Caki2 (cell line): ENCODE data around the gene TIGIT. TPM values are rescaled to one million over a fixed set of nuclear protein-coding genes. Genes with fewer than 3 reads are reported as not detected.

Experiments
- DNase-seq: peaks from one replicate; pipeline ENCODE4 v3.0.0-alpha.2; 2015; ENCODE audit warnings: low read depth
- in situ Hi-C: cut with HindIII; loops from 2 replicates; pipeline ENCODE4 v1.10.0; 2016; ENCODE audit warnings: low sequenced_read_pairs, low pct_unique_long_range_greater_than_20kb, mixed read lengths
- total RNA-seq: library from RNA; depleted of rRNA; stranded (reverse); fragments of >200 nt; shearing (Covaris generic); gene quantifications from 2 replicates; pipeline ENCODE4 v1.2.3, GENCODE V29; 2014; ENCODE audit warnings: low replicate concordance; rRNA removed

TIGIT gene
- total RNA-seq, 1 experiment from 2014 or later, result not detected

DNA sequence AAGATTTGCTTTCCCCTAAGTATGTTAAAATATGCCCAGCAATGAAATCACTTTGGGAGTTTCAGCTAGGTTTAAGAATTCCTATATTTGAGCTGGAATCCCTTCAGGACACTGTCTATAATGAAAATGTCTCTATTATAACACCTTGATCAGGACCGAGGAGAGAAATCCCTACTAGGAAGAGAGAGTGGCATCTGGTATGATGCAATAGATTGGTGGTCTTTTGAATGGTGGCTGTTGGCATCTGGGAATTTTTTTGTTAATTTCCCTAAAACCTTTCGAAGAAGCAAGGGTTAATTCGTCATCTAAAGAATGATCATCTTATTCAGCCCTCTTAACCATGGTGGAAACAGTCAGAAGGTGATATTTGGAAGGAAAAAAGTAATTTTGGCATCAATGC, 43.0 kb downstream of the TIGIT start:
- in situ Hi-C loops, result no loop called here
- DNase-seq, result no peak

DNA sequence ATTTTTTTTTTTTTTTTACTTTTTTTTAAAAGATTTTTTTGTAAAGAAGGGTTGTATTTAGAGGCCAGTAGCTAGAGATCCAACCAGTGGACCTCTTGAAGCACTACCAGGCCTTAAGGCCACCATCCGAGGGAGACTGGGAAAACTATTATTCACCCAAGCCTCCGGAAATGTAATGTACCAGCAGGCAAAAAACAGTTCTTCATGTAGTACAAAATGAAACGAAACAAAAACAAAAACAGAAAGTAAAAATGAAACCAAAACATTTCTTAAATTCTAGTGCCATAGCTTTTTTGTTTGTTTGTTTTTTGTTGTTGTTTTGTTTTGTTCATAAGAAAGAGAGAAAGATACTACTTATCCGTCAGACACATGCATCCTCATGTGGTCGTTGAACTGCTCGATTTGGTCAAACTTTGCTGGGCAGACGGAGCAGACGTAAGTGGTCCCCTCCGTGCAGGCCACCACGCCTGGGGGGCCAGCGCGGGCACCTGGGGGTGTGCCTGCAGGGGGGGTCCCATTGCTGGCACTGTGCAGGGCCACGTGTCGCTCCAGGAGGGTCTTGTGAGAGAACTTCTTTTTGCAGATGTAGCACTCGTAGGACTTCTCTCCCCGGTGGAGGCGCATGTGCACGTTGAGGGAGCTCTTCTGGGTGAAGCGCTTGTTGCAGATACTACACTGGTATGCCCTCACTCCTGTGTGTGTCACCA, 45.0 kb downstream of the TIGIT start:
- in situ Hi-C loops, result no loop called here
- DNase-seq, result no peak

DNA sequence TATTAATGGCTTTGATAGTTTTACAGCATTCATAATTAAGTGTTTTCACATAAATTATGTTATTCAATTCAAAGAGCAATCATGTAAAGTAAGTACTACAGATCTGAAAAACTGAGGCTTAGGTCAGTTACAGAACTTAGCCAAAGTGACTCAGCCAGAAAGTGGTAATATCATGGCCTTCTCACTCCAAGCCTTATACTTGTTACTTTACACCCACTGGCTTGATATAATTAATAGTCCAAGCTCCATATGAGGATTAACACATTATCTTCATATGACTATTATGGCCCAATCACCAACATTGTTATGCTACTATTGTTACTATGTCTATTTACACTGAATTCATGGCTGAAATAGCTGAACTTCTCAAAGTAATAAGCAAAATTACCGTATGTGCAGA, 50.7 kb downstream of the TIGIT start:
- no peak for DNase-seq
- in situ Hi-C loops, result no loop called here

DNA sequence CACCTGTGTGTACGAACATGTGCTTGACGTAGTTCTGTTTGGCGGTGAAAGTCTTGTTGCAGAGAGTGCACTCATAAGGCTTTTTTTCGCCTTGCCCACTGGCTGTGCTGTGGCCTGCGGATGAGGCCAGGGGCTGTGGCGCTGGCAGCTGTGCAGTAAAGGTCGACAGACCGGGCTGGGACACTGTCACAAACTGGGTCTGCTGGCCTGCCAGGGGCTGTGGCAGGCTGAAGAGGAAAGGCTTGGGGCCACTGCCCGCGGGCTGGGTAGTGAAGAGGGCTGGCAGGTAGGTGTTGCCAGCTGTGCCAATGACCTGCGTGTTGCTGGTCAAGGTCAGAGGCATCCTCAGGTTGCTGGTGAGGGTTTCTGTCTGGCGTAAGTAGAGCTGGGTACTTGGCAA, 56.4 kb downstream of the TIGIT start:
- in situ Hi-C loops, result no loop called here
- no peak for DNase-seq

DNA sequence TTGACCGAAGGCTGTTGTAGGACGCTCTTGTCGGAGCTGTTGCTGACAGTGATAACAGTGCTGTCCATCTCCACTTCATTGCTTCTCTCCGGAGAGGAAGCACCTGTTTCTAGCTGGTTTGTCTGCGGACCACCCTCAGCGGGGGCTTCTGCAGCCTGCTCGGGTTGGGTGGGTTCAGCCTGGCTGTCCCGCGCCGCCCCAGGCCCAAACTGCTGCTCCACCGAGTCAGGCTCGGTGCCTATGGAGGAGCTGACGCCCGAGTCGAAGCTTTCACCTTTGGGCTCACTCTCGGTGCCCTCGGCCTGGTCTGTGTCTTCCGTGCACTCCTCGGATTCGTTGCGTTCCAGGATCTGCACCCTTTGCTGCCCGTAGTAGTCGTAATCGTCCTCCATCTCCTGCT, 56.9 kb downstream of the TIGIT start:
- DNase-seq, result no peak
- in situ Hi-C loops, result no loop called here

DNA sequence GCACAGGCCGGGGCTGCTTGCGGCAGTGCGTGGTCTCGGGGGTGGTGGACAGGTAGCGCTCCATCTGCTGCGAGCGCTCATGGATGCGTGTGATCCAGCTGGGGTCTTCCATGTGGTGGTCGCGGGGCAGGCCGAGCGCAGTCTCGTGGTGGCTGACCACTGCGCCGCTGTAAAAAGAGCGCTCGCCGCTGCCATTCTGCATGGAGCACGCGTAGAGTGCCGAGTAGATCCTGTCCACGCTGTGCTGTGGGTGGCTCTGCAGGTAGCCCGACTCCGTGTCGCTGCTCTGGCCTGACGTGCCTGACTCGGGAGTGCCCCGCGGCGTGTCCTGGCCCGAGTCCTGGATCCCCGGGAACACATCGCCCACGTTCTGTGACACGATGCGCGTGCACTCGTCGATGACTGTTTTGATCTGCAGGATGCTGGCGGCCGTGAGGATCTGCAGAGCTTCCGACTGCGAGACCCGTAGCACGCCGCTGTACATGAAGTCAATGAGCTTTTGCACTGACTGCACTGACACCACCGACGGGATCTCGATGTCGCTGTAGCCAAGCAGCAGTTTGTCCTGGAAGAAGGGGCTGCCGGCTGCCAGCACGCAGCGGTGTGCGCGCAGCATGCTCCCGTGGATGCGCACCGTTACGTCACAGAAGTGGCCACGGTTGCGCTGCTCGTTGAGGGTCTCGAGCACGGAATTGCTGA, 57.4 kb downstream of the TIGIT start:
- no peak for DNase-seq
- in situ Hi-C loops, result no loop called here

DNA sequence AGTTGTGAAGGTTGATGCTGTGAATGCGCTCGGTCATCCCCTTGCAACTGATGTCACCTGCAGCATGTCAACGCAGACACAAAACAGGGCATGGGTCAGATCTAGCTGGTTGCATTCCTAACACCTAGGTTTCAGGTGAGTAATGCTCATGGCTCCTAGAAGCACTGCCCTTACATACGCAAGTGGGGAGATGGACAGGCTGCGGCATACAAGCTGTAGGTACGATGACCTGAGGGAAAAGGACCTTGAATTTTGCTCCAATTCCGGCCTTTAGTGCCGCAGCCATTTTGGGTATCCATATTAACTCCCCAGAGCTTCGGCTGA, 58.0 kb downstream of the TIGIT start:
- in situ Hi-C loops, result no loop called here
- no peak for DNase-seq

DNA sequence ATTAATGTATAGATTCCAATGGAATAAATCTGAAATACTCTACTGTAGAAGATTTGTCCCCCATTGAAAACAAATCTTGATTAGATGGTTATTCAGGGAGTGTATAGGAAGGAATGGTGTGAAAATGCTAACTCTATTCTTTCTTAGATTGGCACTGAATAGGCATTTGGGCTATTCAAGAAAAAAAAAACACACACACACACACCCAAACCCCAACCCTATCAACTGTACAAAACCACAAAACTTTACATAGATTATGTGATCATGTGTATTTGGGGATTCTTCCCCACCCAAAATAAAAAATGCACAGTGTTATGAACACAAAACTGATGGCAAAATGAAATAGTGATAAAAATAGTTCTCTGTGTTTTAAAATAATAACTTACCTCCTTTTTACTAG, 61.8 kb downstream of the TIGIT start:
- no peak for DNase-seq
- in situ Hi-C loops, result no loop called here

DNA sequence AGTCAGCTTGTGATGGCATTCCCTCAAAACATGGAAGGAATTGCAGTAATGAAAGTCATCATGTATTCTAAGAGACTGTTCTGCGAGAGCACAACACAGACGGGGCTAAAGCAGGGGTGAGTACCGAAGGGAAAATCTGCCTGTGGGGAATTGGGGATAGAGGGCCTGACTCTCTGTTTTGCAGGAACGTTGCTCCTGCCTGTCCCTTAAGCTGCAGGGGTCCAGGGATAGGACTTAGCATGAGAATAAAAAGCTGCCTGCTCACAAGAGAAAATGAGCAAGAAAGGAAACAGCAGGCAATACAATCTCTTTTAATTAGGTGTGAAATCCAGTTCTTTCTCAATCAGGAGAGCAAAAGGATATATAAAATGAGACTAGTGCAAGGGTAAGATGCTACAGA, 62.2 kb downstream of the TIGIT start:
- in situ Hi-C loops, result no loop called here
- DNase-seq, result no peak

DNA sequence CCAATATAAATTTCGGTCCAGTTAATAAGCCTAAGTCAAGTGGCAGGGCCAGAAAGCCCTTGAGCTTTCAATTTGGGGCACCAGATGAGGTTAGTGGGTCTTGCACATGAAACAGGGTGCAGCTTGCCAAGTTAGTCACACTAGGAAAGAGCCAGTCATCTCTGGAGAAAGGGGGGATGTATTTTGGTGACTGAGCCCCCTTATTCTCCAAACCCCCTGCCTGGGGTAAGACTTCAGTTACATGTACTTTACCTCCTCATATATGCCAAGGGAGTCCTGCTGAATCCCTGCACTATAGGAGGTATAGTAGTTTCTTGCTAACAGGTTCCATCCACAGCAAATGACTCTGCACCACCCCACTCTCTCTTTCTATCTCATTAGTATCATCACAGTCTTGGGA, 62.7 kb downstream of the TIGIT start:
- in situ Hi-C loops, result no loop called here

More for the DNA sequence above, 62.7 kb downstream of the TIGIT start:
- no peak for DNase-seq

Other genes with a start within 250 kb of the TIGIT start
- 0.14 and 0.23 TPM in 2 replicates for gene CCDC191, start 237.5 kb upstream of the TIGIT start, total RNA-seq
- 25.0 and 31.2 TPM in 2 replicates for gene QTRT2, start 237.3 kb upstream of the TIGIT start, total RNA-seq
- gene DRD3, start 115.0 kb upstream of the TIGIT start, total RNA-seq, result not detected in 2 replicates
- not detected in 2 replicates for gene ZNF80, start 56.5 kb upstream of the TIGIT start, total RNA-seq